GM19438 (cell line): Measurements from ENCODE around the gene PCP4L1.
A peak's percentile ranks its signal among the peaks of the same experiment; 100 is the strongest.
"Not testable (repeated sequence)": the region's sequence is repeated elsewhere in the genome, so short reads cannot be mapped to it uniquely, and the experiment has no call there.

Experiments used
- ATAC-seq: cut with Tn5 transposase; IDR thresholded peaks from one replicate; pipeline ENCODE4 v1.9.1; 2021; ENCODE audit warnings: low read depth; ENCODE audit not compliant: unreplicated experiment

Gene PCP4L1

GRCh38 chr1:161227196-161227871, 31.2 kb upstream of the PCP4L1 start:
- peak; percentile 34 for ATAC-seq

- no peak for ATAC-seq
These were observed 30.5 kb upstream of the PCP4L1 start for GRCh38 chr1:161228032-161228431.

- no peak for ATAC-seq
These were observed 28.6 kb upstream of the PCP4L1 start for GRCh38 chr1:161229896-161230295.

GRCh38 chr1:161230762-161231161, 27.8 kb upstream of the PCP4L1 start:
- no peak for ATAC-seq

GRCh38 chr1:161233102-161233501, 25.4 kb upstream of the PCP4L1 start:
- no peak for ATAC-seq

GRCh38 chr1:161235957-161236775, 22.4 kb upstream of the PCP4L1 start:
- no peak for ATAC-seq

- ATAC-seq: no peak
These were observed 20.5 kb upstream of the PCP4L1 start, which contains the start of gene NR1I3 for GRCh38 chr1:161238039-161238473. TSS of gene NR1I3 (minus strand) at chr1:161238203. CDS start at chr1:161236565, 1,638 bp downstream.

- ATAC-seq: no peak
These were observed 16.9 kb upstream of the PCP4L1 start for GRCh38 chr1:161241682-161242081.

- no peak for ATAC-seq
These were observed 16.2 kb upstream of the PCP4L1 start for GRCh38 chr1:161242313-161242712.

GRCh38 chr1:161244888-161245287, 13.7 kb upstream of the PCP4L1 start:
- no peak for ATAC-seq

- not testable (repeated sequence) for ATAC-seq
These were observed 8.4 kb upstream of the PCP4L1 start for GRCh38 chr1:161250100-161250499.

- no peak for ATAC-seq
These were observed 7.7 kb upstream of the PCP4L1 start for GRCh38 chr1:161250829-161251228.

- no peak for ATAC-seq
These were observed 7.0 kb upstream of the PCP4L1 start for GRCh38 chr1:161251579-161251978.

GRCh38 chr1:161255302-161255701, 3.2 kb upstream of the PCP4L1 start:
- not testable (repeated sequence) for ATAC-seq

- ATAC-seq: not testable (repeated sequence)
These were observed 2.5 kb upstream of the PCP4L1 start for GRCh38 chr1:161255955-161256520.

GRCh38 chr1:161257109-161257508, 1.4 kb upstream of the PCP4L1 start:
- ATAC-seq: not testable (repeated sequence)

- no peak for ATAC-seq
These were observed 779 bp downstream of the PCP4L1 start for GRCh38 chr1:161259345-161259702.

GRCh38 chr1:161259765-161260164, 1.2 kb downstream of the PCP4L1 start:
- ATAC-seq: no peak

GRCh38 chr1:161260376-161261260, 2.1 kb downstream of the PCP4L1 start:
- peak; percentile 30 for ATAC-seq
